HepG2 (cell line): Measurements from ENCODE around the gene PLA2G2A. TPM values are rescaled to one million over a fixed set of nuclear protein-coding genes. Genes with fewer than 3 reads are reported as not detected.

ENCODE experiments used
- ATAC-seq: fragments of 200-7000 bp; cut with Tn5 transposase; 3 replicates; pipeline ENCODE4 v1.9.1; 2020; ENCODE audit warnings: mild to moderate bottlenecking, moderate library complexity
- BruUV-seq: library from RNA; stranded (reverse); fragments of 400-500 nt; replicated peaks from 2 replicates; lab custom pipeline; 2021; lab: Mats Ljungman, UMichigan
- CTCF ChIA-PET: fragments of 300-600 bp; formaldehyde crosslinking; extraction: SDS; loops from one replicate; lab custom pipeline; 2021; ENCODE audit warnings: low total read pairs, inconsistent platforms, low intra/inter-chr PET ratio; lab: Yijun Ruan, JAX
- POLR2A ChIA-PET: fragments of 350-600 bp; sonication (Branson Sonifier 250); formaldehyde crosslinking; loops from one replicate; lab custom pipeline; 2020; ENCODE audit warnings: antibody characterized with exemption, inconsistent platforms; lab: Yijun Ruan, JAX
- DNase-seq: peaks from one replicate; pipeline ENCODE4 v3.0.0-alpha.2; 2015; ENCODE audit warnings: low spot score
- FAIRE-seq: peaks from 3 replicates; lab custom pipeline; 2011; peaks lifted over from hg19 to GRCh38; lab: Jason Lieb, UNC
- H2AFZ ChIP-seq: one replicate; pipeline ENCODE4 v1.6.1; 2011; ENCODE audit warnings: low read length, inconsistent platforms
- H3K27ac ChIP-seq: fragments of 300-600 bp; 3 replicates; pipeline ENCODE4 v1.8.0; 2011; ENCODE audit warnings: mixed run types, mild to moderate bottlenecking, mixed read lengths, low read length, inconsistent platforms; ENCODE audit not compliant: insufficient read depth; ENCODE audit errors: extremely low read length
- H3K27me3 ChIP-seq, 2 experiments: fragments of 200-600 bp in 1 of 2; 2 replicates in 1 of 2; 3 replicates in 1 of 2; pipeline versions ENCODE4 v1.6.0 to v1.8.0; 2011; ENCODE audit warnings: low read length in 2 of 2, mild to moderate bottlenecking in 2 of 2, moderate library complexity in 2 of 2, inconsistent platforms in 1 of 2; ENCODE audit not compliant: insufficient read depth in 2 of 2, control insufficient read depth in 1 of 2
- H3K36me3 ChIP-seq, 2 experiments: fragments of 200-600 bp in 1 of 2; replicated peaks in 1 of 2; 2 replicates in 1 of 2; 3 replicates in 1 of 2; pipeline versions ENCODE4 v1.5.1 to v1.8.0; 2011; ENCODE audit warnings: low read length in 2 of 2, inconsistent platforms in 1 of 2; ENCODE audit not compliant: insufficient read depth in 2 of 2, control insufficient read depth in 1 of 2
- H3K4me1 ChIP-seq: 2 replicates; pipeline ENCODE4 v1.5.1; 2012; ENCODE audit warnings: low read length, inconsistent platforms; ENCODE audit not compliant: insufficient read depth
- H3K4me2 ChIP-seq: 2 replicates; pipeline ENCODE4 v1.6.0; 2011; ENCODE audit warnings: low read depth, low read length, inconsistent platforms
- H3K4me3 ChIP-seq, 3 experiments: fragments of 200-600 bp in 1 of 3; sonication (generic), shearing (Covaris generic) in 1 of 3; replicated peaks in 1 of 3; 2 replicates each; pipeline ENCODE4 v1.5.1; 2011 to 2016; ENCODE audit warnings: low read length in 3 of 3, inconsistent platforms in 2 of 3, low read depth in 2 of 3, mild to moderate bottlenecking in 2 of 3, control low read depth in 1 of 3, mixed read lengths in 1 of 3; ENCODE audit not compliant: insufficient read depth in 1 of 3
- H3K79me2 ChIP-seq: one replicate; pipeline ENCODE4 v1.6.1; 2011; ENCODE audit warnings: low read length, inconsistent platforms; ENCODE audit not compliant: insufficient read depth
- H3K9ac ChIP-seq: 2 replicates; pipeline ENCODE4 v1.6.0; 2011; ENCODE audit warnings: mild to moderate bottlenecking, low read depth, low read length, inconsistent platforms; ENCODE audit not compliant: insufficient read depth
- H3K9me3 ChIP-seq: 2 replicates; pipeline ENCODE4 v1.5.1; 2012; ENCODE audit warnings: mild to moderate bottlenecking, low read length
- H4K20me1 ChIP-seq: 2 replicates; pipeline ENCODE4 v1.6.0; 2011; ENCODE audit warnings: inconsistent platforms, mild to moderate bottlenecking, low read length, moderate library complexity; ENCODE audit not compliant: insufficient read depth
- DMTF1 ChIP-seq: sonication (generic); formaldehyde crosslinking; IDR thresholded peaks from 2 replicates; pipeline ENCODE4 v1.4.0; 2020; ENCODE audit warnings: mild to moderate bottlenecking, missing genetic modification reagents
- HBP1 ChIP-seq: IDR thresholded peaks from 2 replicates; pipeline ENCODE4 v1.6.1; 2016; ENCODE audit warnings: low read depth, control low read depth
- IRF9 ChIP-seq: sonication (generic); formaldehyde crosslinking; IDR thresholded peaks from 2 replicates; pipeline ENCODE4 v1.8.0; 2022; ENCODE audit warnings: missing genetic modification reagents, mild to moderate bottlenecking, borderline replicate concordance
- ZBTB43 ChIP-seq: sonication (generic); formaldehyde crosslinking; conservative IDR thresholded peaks from 2 replicates; pipeline ENCODE4 v1.4.0; 2020; ENCODE audit warnings: missing genetic modification reagents
- ZNF296 ChIP-seq: sonication (generic); formaldehyde crosslinking; conservative IDR thresholded peaks from 2 replicates; pipeline ENCODE4 v1.5.0; 2020; ENCODE audit warnings: mild to moderate bottlenecking, missing genetic modification reagents
- ZNF446 ChIP-seq: sonication (generic); formaldehyde crosslinking; IDR thresholded peaks from 2 replicates; pipeline ENCODE4 v1.5.0; 2020; ENCODE audit warnings: mild to moderate bottlenecking, missing genetic modification reagents
- ZNF614 ChIP-seq: IDR thresholded peaks from 2 replicates; pipeline ENCODE4 v1.6.1; 2018; ENCODE audit warnings: missing biosample characterization, missing genetic modification reagents, inconsistent platforms, borderline replicate concordance
- ZNF768 ChIP-seq: sonication (generic); formaldehyde crosslinking; IDR thresholded peaks from 2 replicates; pipeline ENCODE4 v1.4.0; 2020; ENCODE audit warnings: missing genetic modification reagents
- WGBS: methylation state at CpG from one replicate; pipeline ENCODE4 v1.1.6; 2017; ENCODE audit warnings: low lambda C conversion rate; 5-methylcytosine and 5-hydroxymethylcytosine counted together
- in situ Hi-C: cut with HindIII; loops from 2 replicates; pipeline ENCODE4 v1.10.0; 2017; ENCODE audit warnings: low pct_unique_long_range_greater_than_20kb; ENCODE audit not compliant: extremely low pct_ligation_motif_present
- intact Hi-C: fragments of 100-400 bp; cut with micrococcal nuclease; formaldehyde crosslinking; loops from one replicate; pipeline ENCODE4 v1.10.0; 2022; ENCODE audit not compliant: unreplicated experiment
- polyA plus RNA-seq, 8 experiments: library from polyadenylated mRNA; depleted of rRNA in 3 of 8; stranded (reverse) in 7 of 8; unstranded in 1 of 8; fragments of >200 nt; fragmentation: Illumina TruSeq in 4 of 8; extraction: Trizol in 4 of 8; gene quantifications; 2 replicates each; pipeline versions ENCODE4 v1.2.1 to v1.2.3, GENCODE V29; 2011 to 2016; ENCODE audit warnings: low read depth in 4 of 8, missing spikeins in 1 of 8, mixed read lengths in 1 of 8; ENCODE audit not compliant: insufficient read depth in 1 of 8
- total RNA-seq, 5 experiments: library from RNA; depleted of rRNA; stranded (reverse); fragments of >200 nt; fragmentation: Illumina TruSeq; extraction: Trizol; gene quantifications; 2 replicates each; pipeline ENCODE4 v1.2.3, GENCODE V29; 2016; ENCODE audit warnings: low read depth in 1 of 5

Gene PLA2G2A
- total and polyA plus RNA-seq, 2 of the 13 experiments (the other 11 are each of a cell fraction or from before 2014, with no cell fraction given) = 0.35 to 30.3 TPM

GRCh38 chr1:19967808-19968207 lies 11.6 kb downstream of the PLA2G2A start:
- 0 out of 2 replicates have a peak, but pooled peaks cover 6% of the 10 kb centered on the region for H3K4me1 ChIP-seq
- no peaks in the 10 kb centered on the region for H3K27me3 ChIP-seq
- H3K27ac ChIP-seq = no peak overlapping the region
- H4K20me1 ChIP-seq = no peaks in the 10 kb centered on the region
- no peak overlapping the region for H3K4me2 ChIP-seq
- no peak overlapping the region for H2AFZ ChIP-seq
- BruUV-seq = no TSS peak
- ATAC-seq (no peak), DNase-seq (no peak), FAIRE-seq (no peak)
- intact Hi-C loops (no loop called here), in situ Hi-C loops (no loop called here)
- TF ChIP-seq ZNF614 (CRISPR knock-in tag) (no peak), ZNF296 (CRISPR knock-in tag) (no peak), ZNF768 (CRISPR knock-in tag) (no peak), HBP1 (no peak)
- ChIA-PET POLR2A (no interaction called here), CTCF (no interaction called here)
- WGBS = 77% methylated on average over 4 of the region's 9 CpGs
- no peaks in the 10 kb centered on the region for H3K79me2 ChIP-seq
- no peaks in the 10 kb centered on the region for H3K36me3 ChIP-seq
- no peak overlapping the region for H3K9ac ChIP-seq
- no peaks in the 10 kb centered on the region for H3K9me3 ChIP-seq
- no peak overlapping the region for H3K4me3 ChIP-seq

- Histone ChIP-seq H2AFZ (no peak overlapping the region), H3K27ac (no peak overlapping the region), H3K79me2 (no peaks in the 10 kb centered on the region), H3K4me3 (no peak overlapping the region), H3K4me2 (no peak overlapping the region), H3K4me1 (0 out of 2 replicates have a peak, but pooled peaks cover 6% of the 10 kb centered on the region), H4K20me1 (no peaks in the 10 kb centered on the region), H3K9ac (no peak overlapping the region), H3K9me3 (no peaks in the 10 kb centered on the region), H3K36me3 (no peaks in the 10 kb centered on the region), H3K27me3 (peaks cover 0 to 1% of the 10 kb centered on the region in 2 experiments; a peak in 2 of 5 replicates)
- ChIA-PET POLR2A (no interaction called here), CTCF (no interaction called here)
- DNase-seq (no peak), FAIRE-seq (no peak), ATAC-seq (no peak)
- intact Hi-C loops (no loop called here), in situ Hi-C loops (no loop called here)
- BruUV-seq = no TSS peak
- WGBS = 43% methylated on average over 2 of the region's 2 CpGs
- TF ChIP-seq DMTF1 = no peak
- no peak for TF ChIP-seq IRF9 (CRISPR knock-in tag)
- no peak for TF ChIP-seq ZBTB43 (CRISPR knock-in tag)
- no peak for TF ChIP-seq ZNF446 (CRISPR knock-in tag)
Measured at GRCh38 chr1:19964542-19964941, 14.9 kb downstream of the PLA2G2A start.
